T-helper 1 cell treated with Interleukin-12 subunit alpha and Interleukin-12 subunit beta and Interleukin-4 antibody, amounts not matched to agents 30 μg/mL and 1 μg/mL, for 36 hours (primary cell): ENCODE measurements around the gene CTNNA3.
"Not testable (repeated sequence)": the region's sequence is repeated elsewhere in the genome, so short reads cannot be mapped to it uniquely, and the experiment has no call there.

Experiments used
- H3K27ac Mint-ChIP-seq: one replicate; pipeline ENCODE4 v1.8.0; 2021; ENCODE audit warnings: mild to moderate bottlenecking, mixed read lengths
- H3K27me3 Mint-ChIP-seq: one replicate; pipeline ENCODE4 v1.8.0; 2021; ENCODE audit warnings: low read depth, mixed read lengths
- H3K36me3 Mint-ChIP-seq: one replicate; pipeline ENCODE4 v1.8.0; 2021; ENCODE audit warnings: low read depth, mixed read lengths
- H3K4me1 Mint-ChIP-seq: one replicate; pipeline ENCODE4 v1.8.0; 2021; ENCODE audit warnings: low read depth, mixed read lengths
- H3K4me3 Mint-ChIP-seq: one replicate; pipeline ENCODE4 v1.8.0; 2021; ENCODE audit warnings: mild to moderate bottlenecking, moderate library complexity, mixed read lengths
- H3K9me3 Mint-ChIP-seq: one replicate; pipeline ENCODE4 v1.8.0; 2021; ENCODE audit warnings: mixed read lengths

The CTNNA3 gene

DNA sequence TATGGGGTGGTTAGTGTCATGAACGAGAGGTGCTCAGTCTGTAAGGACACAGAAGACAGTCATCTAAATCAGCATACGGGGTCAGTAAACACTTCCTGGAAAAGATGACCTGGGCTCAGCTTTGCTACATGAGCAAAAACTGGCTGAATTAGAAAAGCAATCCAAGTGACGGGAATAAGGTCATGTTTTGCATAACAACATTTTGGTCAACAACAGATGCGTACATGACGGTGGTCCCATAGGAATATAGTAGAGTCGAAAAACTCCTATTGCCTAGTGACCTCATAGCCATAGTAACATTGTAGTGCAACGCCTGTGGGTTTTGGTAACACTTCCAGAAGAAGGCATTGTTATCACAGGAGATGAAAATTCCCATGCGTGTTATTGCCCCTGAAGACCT lies 92.9 kb downstream of the CTNNA3 start:
- H3K27me3 Mint-ChIP-seq = peaks cover 35% of the 10 kb centered on the region
- H3K27ac Mint-ChIP-seq = no peak overlapping the region
- no peak overlapping the region for H3K4me3 Mint-ChIP-seq
- peaks cover 6% of the 10 kb centered on the region for H3K9me3 Mint-ChIP-seq
- no peaks in the 10 kb centered on the region for H3K36me3 Mint-ChIP-seq
- H3K4me1 Mint-ChIP-seq = peaks cover 7% of the 10 kb centered on the region

DNA sequence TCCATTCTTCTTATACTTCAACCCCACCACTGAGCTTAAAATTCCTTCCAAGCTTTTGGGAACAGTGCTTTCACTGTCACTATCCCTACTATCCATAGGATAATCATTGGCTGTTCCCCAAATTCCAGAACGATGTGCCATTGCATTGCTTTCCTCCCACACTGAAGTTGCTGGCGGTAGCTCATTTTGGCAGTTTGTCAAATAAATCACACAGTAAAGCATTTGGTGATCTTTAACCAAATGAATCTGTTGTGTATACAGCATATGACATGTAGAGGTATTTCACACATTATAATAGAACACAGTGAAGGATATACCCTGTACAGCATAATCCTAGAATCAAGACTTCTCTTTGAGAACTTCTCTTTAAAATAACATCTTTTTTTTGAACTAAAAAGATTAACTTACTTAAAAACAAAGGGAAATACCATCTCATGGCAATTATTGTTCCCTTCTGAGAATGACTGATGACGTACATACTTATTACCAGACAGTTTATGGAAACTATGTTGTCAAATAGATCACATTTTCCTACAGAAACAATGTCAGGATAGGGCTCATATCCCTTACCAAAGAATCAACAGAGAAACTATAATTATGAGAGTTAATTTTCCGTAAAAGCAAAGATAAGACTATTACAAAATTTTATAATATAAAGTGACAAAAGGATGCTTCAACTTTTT lies 93.6 kb downstream of the CTNNA3 start:
- Mint-ChIP-seq H3K36me3 (no peaks in the 10 kb centered on the region), H3K4me3 (no peak overlapping the region), H3K27me3 (peaks cover 35% of the 10 kb centered on the region), H3K4me1 (peaks cover 3% of the 10 kb centered on the region), H3K9me3 (peaks cover 6% of the 10 kb centered on the region), H3K27ac (no peak overlapping the region)

DNA sequence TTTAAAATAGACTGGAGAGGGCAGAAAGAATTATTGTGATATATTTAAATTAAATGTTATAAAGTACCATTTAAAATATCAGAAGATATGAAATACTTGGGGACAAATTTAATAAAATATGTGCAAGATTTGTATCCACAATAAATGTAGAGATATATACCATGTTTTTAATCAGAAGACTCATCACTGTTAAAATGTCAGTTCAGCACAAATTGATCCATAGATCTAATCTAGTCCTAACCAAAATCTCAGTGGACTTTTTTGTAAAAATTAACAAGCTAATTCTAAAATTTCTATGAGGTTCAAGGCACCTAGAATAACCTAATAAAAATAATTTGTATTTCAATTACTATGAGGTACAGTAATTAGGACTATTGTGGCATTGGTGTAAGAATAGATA lies 96.4 kb downstream of the CTNNA3 start:
- Mint-ChIP-seq H3K4me1 (no peaks in the 10 kb centered on the region), H3K27me3 (peaks cover 38% of the 10 kb centered on the region), H3K4me3 (no peak overlapping the region), H3K9me3 (peaks cover 19% of the 10 kb centered on the region), H3K27ac (no peak overlapping the region), H3K36me3 (no peaks in the 10 kb centered on the region)

DNA sequence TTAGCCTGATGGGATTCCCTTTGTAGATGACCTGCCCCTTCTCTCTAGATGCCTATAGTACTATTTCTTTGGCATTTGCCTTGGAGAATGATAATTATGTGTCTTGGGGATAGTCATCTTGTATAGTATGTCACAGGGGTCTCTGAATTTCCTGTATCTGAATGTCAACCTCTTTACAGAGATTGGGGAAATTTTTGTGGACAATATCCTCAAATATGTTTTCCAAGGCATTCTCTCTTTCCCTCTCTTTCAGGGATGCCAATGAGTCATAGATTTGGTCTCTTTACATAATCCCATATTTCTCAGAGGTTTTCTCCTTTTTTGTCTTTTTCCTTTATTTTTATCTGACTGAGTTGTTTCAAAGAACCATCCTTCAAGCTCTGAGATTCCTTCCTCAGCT lies 99.4 kb downstream of the CTNNA3 start:
- Mint-ChIP-seq H3K36me3 (no peaks in the 10 kb centered on the region), H3K4me3 (no peak overlapping the region), H3K4me1 (no peaks in the 10 kb centered on the region), H3K9me3 (peaks cover 39% of the 10 kb centered on the region), H3K27me3 (peaks cover 27% of the 10 kb centered on the region), H3K27ac (no peak overlapping the region)

DNA sequence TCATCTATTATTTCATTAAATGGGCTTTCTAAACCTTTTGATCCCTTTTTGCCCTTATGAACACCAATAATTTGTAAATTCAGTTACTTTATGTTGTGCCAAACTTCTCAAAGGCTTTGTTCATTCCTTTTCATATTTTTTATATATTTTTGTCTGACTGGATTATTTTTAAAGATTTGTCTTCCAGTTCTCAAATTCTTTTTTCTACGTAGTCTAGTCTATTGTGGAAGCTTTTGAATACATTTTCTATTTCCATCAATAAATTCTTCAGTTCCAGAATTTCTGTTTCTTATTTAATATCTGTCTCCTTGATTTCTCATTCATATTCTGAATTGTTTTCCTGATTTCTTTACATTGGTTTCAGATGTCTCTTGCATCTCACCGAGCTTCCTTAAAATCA lies 108.2 kb downstream of the CTNNA3 start:
- Mint-ChIP-seq H3K4me3 (no peak overlapping the region), H3K36me3 (no peaks in the 10 kb centered on the region), H3K27me3 (no peaks in the 10 kb centered on the region), H3K9me3 (peaks cover 38% of the 10 kb centered on the region), H3K27ac (no peak overlapping the region), H3K4me1 (no peaks in the 10 kb centered on the region)

DNA sequence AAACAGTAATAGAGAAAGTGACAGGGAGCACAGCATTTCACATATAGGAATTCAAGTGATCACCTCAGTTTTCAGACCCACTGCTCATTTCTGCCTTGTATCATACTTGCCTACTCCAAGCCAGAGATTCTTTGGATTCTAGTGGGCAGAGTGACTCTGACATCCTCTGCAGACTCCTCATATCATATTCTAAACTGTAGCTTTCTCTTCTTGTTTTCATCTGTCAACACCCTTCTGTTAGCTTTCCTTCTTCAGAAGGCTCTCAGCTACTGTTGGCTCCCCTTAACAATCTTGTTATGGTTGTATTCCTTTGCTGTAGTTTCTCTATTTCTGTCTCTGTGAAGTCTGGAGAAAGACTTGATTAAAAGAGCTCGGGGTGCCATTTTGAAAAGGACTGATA lies 120.5 kb downstream of the CTNNA3 start:
- peaks cover 4% of the 10 kb centered on the region for H3K27me3 Mint-ChIP-seq
- H3K27ac Mint-ChIP-seq = no peak overlapping the region
- no peak overlapping the region for H3K4me3 Mint-ChIP-seq
- H3K9me3 Mint-ChIP-seq = no peaks in the 10 kb centered on the region
- H3K36me3 Mint-ChIP-seq = no peaks in the 10 kb centered on the region
- no peaks in the 10 kb centered on the region for H3K4me1 Mint-ChIP-seq

DNA sequence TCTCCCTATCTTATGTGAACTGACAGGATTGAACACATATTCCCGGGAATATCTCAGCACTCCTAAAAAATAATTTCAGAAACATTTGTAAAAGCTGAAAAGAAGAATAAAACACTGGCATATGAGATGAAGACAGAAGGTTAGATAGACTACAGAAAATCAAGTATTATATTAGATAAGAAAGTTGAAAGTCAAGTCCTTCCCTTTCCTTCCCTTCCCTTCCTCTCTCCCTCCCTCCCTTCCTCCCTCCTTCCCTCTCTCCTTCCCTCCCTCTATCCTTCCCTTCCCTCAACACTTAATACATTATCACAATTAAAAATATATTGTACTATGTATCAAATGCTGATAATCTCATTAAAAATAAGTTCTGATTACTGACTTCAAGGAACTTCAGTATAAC lies 122.5 kb downstream of the CTNNA3 start:
- Mint-ChIP-seq H3K36me3 (no peaks in the 10 kb centered on the region), H3K4me1 (no peaks in the 10 kb centered on the region), H3K4me3 (no peak overlapping the region), H3K27ac (no peak overlapping the region), H3K9me3 (no peaks in the 10 kb centered on the region), H3K27me3 (peaks cover 4% of the 10 kb centered on the region)

DNA sequence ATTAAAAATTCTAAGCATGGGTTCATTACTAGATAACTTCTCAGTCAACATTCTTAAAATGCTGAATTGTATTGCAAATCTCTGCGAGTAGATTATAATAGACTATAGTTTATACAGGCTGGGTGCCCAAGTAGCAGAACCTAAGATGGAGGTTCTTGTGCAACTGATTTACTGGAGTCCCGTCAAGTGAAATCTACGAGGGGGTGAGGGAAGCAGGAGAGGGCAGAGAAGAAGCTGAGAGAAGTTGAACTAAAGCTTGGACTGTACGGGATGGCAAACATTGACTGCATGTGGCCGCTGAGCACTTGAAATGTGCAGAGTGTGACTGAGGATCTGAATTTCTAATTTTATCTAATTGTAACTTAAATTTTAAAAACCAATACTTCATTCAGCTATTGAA lies 124.5 kb downstream of the CTNNA3 start:
- Mint-ChIP-seq H3K27ac (no peak overlapping the region), H3K4me1 (no peaks in the 10 kb centered on the region), H3K4me3 (no peak overlapping the region), H3K36me3 (no peaks in the 10 kb centered on the region), H3K27me3 (peaks cover 4% of the 10 kb centered on the region), H3K9me3 (no peaks in the 10 kb centered on the region)

DNA sequence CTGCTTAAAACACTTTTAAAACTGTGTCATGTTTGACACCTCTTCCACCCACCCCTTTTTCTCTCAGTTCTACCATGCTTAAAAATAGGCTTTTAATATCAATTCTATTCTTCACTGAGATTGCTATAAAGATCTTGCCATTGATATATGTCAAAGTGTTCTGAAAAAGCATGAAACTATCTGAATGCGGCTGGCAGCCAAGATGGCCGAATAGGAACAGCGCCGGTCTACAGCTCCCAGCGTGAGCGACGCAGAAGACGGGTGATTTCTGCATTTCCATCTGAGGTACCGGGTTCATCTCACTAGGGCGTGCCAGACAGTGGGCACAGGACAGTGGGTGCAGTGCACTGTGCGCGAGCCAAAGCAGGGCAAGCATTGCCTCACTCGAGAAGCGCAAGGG lies 137.7 kb downstream of the CTNNA3 start:
- H3K27me3 Mint-ChIP-seq, H3K4me1 Mint-ChIP-seq, H3K27ac Mint-ChIP-seq: not testable (repeated sequence)

DNA sequence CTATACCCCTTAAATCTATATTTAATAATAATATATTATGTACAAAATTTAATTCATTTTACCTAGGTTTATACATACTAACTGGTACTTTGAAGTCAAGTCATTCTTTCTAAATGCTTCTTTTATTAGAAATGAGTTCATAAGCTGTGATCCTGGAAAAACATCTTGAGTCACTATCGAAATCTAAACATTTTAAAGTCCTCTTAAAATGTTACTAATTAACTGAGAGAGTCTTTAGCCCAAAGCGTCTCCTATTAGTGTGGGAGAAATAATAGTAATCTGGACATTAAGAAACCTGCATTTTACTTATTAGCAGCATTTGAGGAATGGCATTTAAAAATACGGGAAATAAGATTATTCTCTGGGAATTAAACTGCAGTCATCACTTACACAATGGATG lies 142.7 kb downstream of the CTNNA3 start:
- Mint-ChIP-seq H3K36me3 (no peaks in the 10 kb centered on the region), H3K9me3 (peaks cover 11% of the 10 kb centered on the region), H3K4me1 (no peaks in the 10 kb centered on the region), H3K4me3 (no peak overlapping the region), H3K27ac (no peak overlapping the region), H3K27me3 (peaks cover 9% of the 10 kb centered on the region)

More for the DNA sequence above, 137.7 kb downstream of the CTNNA3 start:
- not testable (repeated sequence) for H3K4me3 Mint-ChIP-seq, H3K36me3 Mint-ChIP-seq
- H3K9me3 Mint-ChIP-seq = peaks cover 11% of the 10 kb centered on the region

DNA sequence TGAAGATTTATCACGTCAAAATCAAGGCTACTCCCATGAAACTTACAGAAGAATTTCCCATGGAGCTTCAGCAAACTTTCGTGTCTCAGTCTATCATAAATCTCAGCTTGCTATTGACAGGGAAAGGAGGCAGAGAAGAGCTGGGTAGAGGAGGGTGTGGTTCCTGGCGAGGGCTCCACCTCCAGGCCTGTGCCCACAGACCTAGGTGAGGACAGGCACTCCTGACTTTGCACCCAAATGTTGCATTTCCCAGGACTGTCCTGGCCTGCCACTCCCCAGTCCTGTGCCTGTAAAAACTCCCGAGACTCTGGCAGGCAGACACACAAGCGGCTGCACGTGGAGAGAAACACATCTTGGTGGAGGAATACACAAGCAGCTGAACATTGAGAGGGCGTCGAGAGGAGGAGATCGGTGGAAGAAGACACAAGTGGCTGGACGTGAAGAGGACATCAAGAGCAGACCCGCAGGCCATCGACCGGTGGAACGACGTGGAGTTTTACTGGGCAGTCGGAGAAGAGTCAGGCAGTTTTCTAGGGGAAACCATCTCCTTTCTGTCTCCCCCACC lies 145.1 kb downstream of the CTNNA3 start:
- peaks cover 3% of the 10 kb centered on the region for H3K27me3 Mint-ChIP-seq
- H3K27ac Mint-ChIP-seq = no peak overlapping the region
- no peaks in the 10 kb centered on the region for H3K4me1 Mint-ChIP-seq
- peaks cover 5% of the 10 kb centered on the region for H3K9me3 Mint-ChIP-seq
- H3K4me3 Mint-ChIP-seq = no peak overlapping the region
- H3K36me3 Mint-ChIP-seq = no peaks in the 10 kb centered on the region

DNA sequence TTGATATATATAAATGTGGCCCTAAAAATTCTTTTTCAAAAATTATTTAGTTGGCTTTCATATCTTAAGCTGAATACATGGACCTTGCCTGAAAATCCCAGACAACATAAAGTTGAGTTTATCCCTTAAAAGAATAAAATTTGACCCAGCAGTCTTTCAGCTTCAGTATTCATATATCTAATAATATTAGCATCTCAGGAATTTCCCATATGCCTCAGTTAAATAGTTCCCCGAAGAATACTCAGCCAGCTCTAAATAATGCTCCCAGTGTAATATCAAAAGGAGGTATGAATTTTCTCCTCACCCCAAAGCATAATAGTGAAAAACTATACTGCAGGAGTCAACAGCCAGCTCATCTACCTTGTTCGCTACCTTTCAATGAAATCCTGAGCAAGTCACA lies 145.9 kb downstream of the CTNNA3 start:
- Mint-ChIP-seq H3K4me1 (no peaks in the 10 kb centered on the region), H3K27ac (no peak overlapping the region), H3K36me3 (no peaks in the 10 kb centered on the region), H3K9me3 (peaks cover 1% of the 10 kb centered on the region), H3K4me3 (no peak overlapping the region), H3K27me3 (peaks cover 3% of the 10 kb centered on the region)

DNA sequence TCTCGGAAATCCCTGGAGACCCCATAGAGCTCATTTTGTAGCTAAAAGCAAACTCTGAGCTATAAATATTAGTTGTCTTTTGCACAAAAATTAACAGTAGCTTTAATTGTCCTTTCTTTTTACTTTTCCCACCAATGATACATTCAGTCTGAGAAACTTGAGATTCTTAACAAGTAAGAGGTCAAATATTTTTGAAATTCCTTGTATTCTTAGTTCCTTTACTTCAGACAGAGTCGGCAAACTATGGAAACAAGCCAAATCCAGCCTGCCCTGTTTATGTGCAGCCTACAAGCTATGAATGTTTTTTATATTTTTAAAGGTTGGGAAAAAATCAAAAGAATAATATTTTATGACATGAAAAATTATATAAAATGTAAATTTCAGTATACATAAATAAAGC lies 146.6 kb downstream of the CTNNA3 start:
- Mint-ChIP-seq H3K27me3 (peaks cover 3% of the 10 kb centered on the region), H3K36me3 (no peaks in the 10 kb centered on the region), H3K27ac (no peak overlapping the region), H3K9me3 (no peaks in the 10 kb centered on the region), H3K4me1 (no peaks in the 10 kb centered on the region), H3K4me3 (no peak overlapping the region)

DNA sequence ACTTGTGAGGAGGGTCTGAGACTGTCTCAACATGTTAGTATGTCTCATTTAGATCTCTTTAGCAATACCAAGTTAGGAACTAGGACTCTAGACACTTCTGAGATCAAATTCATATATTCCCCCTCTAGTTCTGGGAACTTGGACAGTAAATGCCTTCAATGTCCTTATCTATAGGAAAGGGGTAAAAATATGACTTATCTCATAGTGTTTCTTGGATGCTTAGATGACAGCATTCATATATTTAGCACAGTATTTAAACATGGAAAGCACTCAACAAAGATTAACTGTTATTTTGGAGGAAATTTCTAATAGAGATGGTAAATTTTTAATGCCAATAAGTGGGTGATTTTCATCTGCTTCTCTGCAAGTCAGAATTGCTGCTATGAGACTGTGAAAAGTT lies 154.6 kb downstream of the CTNNA3 start:
- Mint-ChIP-seq H3K27me3 (peaks cover 13% of the 10 kb centered on the region), H3K4me1 (no peaks in the 10 kb centered on the region), H3K27ac (no peak overlapping the region), H3K4me3 (no peak overlapping the region), H3K36me3 (no peaks in the 10 kb centered on the region), H3K9me3 (no peaks in the 10 kb centered on the region)

DNA sequence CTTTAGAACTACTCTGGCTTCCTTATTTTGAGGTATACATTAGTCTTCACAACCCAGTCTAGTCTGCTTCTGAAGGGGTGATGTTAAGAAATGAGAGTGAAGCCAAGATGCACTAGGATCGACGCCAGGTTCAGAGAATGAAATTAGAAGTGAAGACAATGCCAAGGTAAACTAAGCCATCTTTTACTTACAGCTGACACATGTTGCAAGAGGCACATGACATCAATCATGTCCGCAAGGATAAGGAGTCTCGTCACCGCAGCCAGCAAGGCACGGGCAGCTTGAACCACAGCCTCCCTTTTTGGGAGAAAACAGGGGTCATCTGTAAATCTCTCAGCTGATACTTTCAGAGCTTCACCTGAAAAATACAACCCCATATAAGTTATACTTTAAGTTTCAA lies 156.7 kb downstream of the CTNNA3 start:
- H3K4me1 Mint-ChIP-seq = no peaks in the 10 kb centered on the region
- no peaks in the 10 kb centered on the region for H3K36me3 Mint-ChIP-seq
- peaks cover 23% of the 10 kb centered on the region for H3K27me3 Mint-ChIP-seq
- H3K4me3 Mint-ChIP-seq = no peak overlapping the region
- no peaks in the 10 kb centered on the region for H3K9me3 Mint-ChIP-seq
- H3K27ac Mint-ChIP-seq = no peak overlapping the region

DNA sequence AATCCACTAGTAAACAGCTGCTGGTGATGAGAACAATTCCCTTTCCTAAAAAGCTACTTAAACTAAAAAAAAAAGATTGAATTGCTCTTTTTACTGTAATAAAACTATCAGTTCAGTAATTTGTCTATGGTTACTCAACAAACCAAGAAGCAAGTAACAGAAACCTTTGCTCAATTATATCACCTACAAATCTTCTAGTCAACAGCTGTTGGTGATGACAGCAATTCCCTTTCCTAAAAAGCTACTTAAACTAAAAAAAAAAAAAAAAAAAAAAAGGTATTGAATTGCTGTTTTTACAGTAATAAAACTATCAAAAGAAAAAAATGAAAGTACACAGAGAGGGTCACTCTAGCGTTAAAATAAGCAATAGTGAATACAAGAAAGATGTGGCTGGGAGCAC lies 158.1 kb downstream of the CTNNA3 start:
- Mint-ChIP-seq H3K27me3 (peaks cover 17% of the 10 kb centered on the region), H3K4me1 (no peaks in the 10 kb centered on the region), H3K9me3 (no peaks in the 10 kb centered on the region), H3K4me3 (no peak overlapping the region), H3K27ac (no peak overlapping the region), H3K36me3 (no peaks in the 10 kb centered on the region)
